ENCODE results near the gene OLFM1.

The OLFM1 gene

DNA sequence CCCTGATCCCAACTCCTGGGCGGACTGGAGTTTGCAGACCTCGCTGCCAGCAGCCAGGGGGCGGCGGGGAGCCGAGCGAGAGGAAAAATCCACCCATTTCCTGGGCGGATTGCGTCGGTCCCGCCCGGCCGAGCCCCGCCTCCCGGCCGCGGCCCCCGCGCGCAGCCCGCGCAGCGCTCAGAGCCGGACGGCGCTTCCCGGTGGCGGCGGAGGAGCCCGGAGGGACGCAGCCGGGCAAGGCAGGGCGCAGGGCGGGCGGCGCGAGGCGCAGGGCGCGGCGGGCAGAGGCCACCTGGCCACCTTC lies at the start of gene OLFM1:
Gene OLFM1 (plus strand): TSS at position 180 of the 304 bp plus-strand sequence. CDS start 322 bp downstream, outside the sequence.
- ATAC-seq: peak; percentile 17
- DNase-seq: peak; percentile 46
- Mint-ChIP-seq H3K4me3 (peak within 1 kb of the TSS; percentile 17), H3K4me1 (peaks cover 6% of the 10 kb centered on the region), H3K27me3 (peaks cover 48% of the 10 kb centered on the region), H3K36me3 (ENCODE audit: low read depth) (no peaks in the 10 kb centered on the region), H3K9me3 (no peaks in the 10 kb centered on the region), H3K27ac (no peak within 1 kb of the TSS)

DNA sequence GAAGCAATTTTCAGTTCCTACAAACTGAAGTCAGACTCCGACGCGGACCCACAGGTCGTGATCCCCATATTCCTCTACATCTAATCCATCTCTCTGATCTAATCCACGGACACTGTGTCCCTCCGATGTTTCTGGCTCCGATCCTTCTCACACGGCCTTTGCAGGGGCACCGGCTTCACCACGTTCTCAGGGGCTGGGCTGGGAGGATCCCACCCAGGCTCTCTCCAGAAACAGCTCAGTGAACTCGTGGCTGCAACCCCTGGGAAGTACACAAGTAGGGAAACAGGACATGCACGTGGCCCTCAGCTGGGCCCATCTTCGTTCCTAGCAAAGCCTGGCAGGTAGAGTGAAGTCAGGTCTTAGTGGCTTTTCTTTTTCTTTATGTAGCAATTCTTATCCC lies 49.1 kb upstream of the OLFM1 start:
- DNase-seq (no peak), ATAC-seq (no peak)
- peaks cover 3% of the 10 kb centered on the region for H3K27me3 Mint-ChIP-seq
- no peaks in the 10 kb centered on the region for H3K9me3 Mint-ChIP-seq
- no peaks in the 10 kb centered on the region for H3K36me3 Mint-ChIP-seq (ENCODE audit: low read depth)
- H3K27ac Mint-ChIP-seq: no peak overlapping the region
- no peak overlapping the region for H3K4me3 Mint-ChIP-seq
- no peaks in the 10 kb centered on the region for H3K4me1 Mint-ChIP-seq

DNA sequence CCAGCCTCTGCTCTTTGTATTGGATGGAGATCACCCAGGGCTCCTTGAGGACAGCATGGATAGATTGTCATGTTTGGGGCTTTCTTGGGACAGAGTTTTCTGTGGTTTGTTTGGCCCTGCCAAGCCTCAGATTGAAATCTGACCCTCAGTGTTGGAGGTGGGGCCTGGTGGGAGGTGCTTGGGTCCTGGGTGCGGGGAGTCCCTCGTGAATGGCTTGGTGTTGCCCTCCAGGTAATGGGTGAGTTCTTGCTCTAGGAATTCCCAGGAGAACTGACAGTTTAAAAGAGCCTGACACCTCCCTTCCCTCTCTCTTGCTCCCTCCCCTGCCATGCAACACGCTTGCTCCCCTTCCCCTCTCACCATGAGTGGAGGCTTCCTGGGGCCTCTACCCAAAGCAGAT lies 48.6 kb upstream of the OLFM1 start:
- Mint-ChIP-seq H3K27me3 (peaks cover 3% of the 10 kb centered on the region), H3K9me3 (no peaks in the 10 kb centered on the region), H3K27ac (no peak overlapping the region), H3K36me3 (ENCODE audit: low read depth) (no peaks in the 10 kb centered on the region), H3K4me1 (no peaks in the 10 kb centered on the region), H3K4me3 (no peak overlapping the region)
- ATAC-seq: no peak
- DNase-seq: no peak

DNA sequence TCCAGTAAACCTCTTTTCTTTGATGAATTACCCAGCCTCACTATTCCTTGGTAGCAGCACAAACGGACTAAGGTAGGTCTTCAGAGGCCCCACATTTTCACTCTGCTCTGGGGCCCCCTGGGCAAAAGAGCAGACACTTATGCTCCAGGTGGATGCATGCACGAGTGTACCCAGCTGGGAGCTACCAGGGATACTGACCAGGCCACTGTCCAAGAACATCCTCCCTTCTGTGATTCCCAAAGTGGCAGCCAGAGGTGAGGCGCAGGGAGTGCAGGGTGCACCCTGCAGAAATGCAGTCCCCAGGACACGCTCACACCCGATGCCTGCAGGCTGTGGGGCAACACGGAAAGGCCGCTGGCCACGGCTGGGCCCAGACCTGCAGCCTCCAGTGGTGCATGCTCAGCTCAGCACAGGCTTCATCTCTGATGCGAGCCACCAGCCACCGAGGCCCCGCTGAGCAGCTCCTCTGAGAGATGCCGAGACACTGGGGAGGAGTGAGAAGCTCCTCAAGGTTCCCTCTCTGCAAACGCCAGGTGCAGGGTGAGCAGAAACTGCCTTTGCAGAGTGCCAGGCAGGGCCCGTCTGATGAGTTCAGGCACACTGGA lies 48.1 kb upstream of the OLFM1 start:
- no peaks in the 10 kb centered on the region for H3K9me3 Mint-ChIP-seq
- H3K4me1 Mint-ChIP-seq: no peaks in the 10 kb centered on the region
- H3K27me3 Mint-ChIP-seq: peaks cover 4% of the 10 kb centered on the region
- no peaks in the 10 kb centered on the region for H3K36me3 Mint-ChIP-seq (ENCODE audit: low read depth)
- no peak overlapping the region for H3K27ac Mint-ChIP-seq
- ATAC-seq (no peak), DNase-seq (no peak)
- no peak overlapping the region for H3K4me3 Mint-ChIP-seq

- no peaks in the 10 kb centered on the region for H3K4me1 Mint-ChIP-seq
- no peak for DNase-seq
- H3K27me3 Mint-ChIP-seq: peaks cover 5% of the 10 kb centered on the region
Observed at GRCh38 chr9:135039916-135040645, 47.4 kb upstream of the OLFM1 start.

DNA sequence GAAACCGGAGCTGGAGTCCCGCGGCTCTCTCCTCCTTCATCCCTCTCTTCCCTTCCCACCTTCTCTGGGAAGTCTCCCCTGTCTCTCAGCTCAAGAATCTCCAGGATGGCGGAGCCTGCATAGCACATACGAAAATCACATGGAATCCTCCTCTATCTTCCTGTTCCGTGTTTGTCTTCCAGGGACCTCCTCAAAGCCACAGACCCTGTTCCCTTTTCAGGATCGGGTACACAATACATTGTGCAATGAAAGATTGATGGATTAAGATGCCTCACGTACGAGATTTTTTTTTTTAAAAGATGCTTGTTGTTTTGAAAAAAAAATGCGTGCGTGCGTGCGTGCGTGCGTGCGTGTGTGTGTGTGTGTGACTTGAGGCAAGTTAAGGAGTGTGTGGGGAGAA lies 46.6 kb upstream of the OLFM1 start:
- no peak overlapping the region for H3K4me3 Mint-ChIP-seq
- no peaks in the 10 kb centered on the region for H3K36me3 Mint-ChIP-seq (ENCODE audit: low read depth)
- no peak overlapping the region for H3K27ac Mint-ChIP-seq
- DNase-seq (no peak), ATAC-seq (no peak)
- H3K27me3 Mint-ChIP-seq: peaks cover 8% of the 10 kb centered on the region
- H3K9me3 Mint-ChIP-seq: no peaks in the 10 kb centered on the region
- H3K4me1 Mint-ChIP-seq: no peaks in the 10 kb centered on the region

More at GRCh38 chr9:135039916-135040645, 47.4 kb upstream of the OLFM1 start:
- H3K9me3 Mint-ChIP-seq: no peaks in the 10 kb centered on the region
- H3K27ac Mint-ChIP-seq: no peak overlapping the region
- ATAC-seq: no peak
- H3K36me3 Mint-ChIP-seq (ENCODE audit: low read depth): no peaks in the 10 kb centered on the region
- H3K4me3 Mint-ChIP-seq: no peak overlapping the region

DNA sequence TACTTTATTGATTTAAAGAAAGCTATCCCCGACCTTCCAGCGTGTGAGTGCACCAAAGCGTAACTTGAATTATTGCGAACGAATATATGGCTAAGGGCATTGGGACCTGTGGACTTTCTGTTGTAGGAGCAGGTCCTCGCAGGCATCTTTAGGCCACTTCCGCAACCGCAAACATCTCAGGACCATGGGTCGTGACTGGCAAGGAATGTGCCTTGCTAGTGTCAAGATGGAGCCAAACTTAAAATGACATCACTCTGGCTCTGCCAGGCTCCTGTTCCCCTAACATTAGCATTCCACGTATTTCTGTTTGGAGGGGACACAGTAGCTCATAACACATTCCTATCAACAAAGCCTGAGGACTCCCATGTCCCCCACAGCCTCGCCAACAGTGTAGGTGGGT lies 44.1 kb upstream of the OLFM1 start:
- Mint-ChIP-seq H3K27me3 (peaks cover 8% of the 10 kb centered on the region), H3K4me1 (no peaks in the 10 kb centered on the region), H3K4me3 (no peak overlapping the region), H3K36me3 (ENCODE audit: low read depth) (no peaks in the 10 kb centered on the region), H3K27ac (no peak overlapping the region), H3K9me3 (no peaks in the 10 kb centered on the region)
- DNase-seq (no peak), ATAC-seq (no peak)

GRCh38 chr9:135045264-135045927 lies 42.1 kb upstream of the OLFM1 start:
- no peak for ATAC-seq
- Mint-ChIP-seq H3K4me1 (no peaks in the 10 kb centered on the region), H3K36me3 (ENCODE audit: low read depth) (no peaks in the 10 kb centered on the region), H3K9me3 (no peaks in the 10 kb centered on the region), H3K4me3 (no peak overlapping the region), H3K27me3 (peaks cover 8% of the 10 kb centered on the region), H3K27ac (no peak overlapping the region)
- no peak for DNase-seq

DNA sequence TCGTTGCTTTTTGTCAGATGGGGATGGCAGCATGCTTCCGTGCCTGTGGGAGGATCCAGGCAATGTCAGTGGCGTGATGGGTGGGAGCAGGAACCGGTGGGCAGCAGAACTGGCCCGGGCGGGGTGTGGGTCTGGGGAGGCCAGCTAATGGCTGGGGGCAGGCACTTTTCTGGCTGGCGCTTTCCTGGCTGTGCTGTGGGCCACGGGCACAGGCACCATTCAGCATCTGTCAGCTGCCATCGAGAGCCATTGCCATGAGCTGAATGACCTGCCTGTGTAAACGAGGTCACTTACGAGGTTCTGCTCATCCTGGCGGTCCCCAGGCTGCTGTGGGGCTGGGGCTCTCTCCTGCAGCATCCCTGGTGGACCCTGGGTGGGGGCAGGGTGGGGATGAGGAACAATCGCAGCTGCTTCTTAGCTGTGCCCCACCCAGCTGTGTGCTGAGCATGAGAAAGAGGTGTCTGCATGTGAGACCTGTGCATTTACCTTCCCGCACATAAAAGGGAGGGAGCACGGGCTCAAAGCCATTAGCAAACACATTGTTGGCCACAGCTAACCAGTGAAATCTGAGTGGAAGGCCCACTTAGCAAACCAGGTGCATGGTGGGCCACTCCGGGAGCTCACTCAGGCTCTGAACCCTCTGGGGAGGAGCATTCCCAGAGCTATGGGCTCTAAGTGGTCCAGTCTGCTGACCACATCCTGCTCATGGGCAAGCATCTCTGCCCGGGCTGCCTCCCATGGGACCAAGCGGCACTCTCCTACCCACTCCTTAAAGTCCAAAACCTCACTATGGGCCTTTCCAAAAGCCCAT lies 41.3 kb upstream of the OLFM1 start:
- Mint-ChIP-seq H3K27me3 (peaks cover 8% of the 10 kb centered on the region), H3K4me1 (no peaks in the 10 kb centered on the region), H3K27ac (no peak overlapping the region), H3K9me3 (no peaks in the 10 kb centered on the region), H3K36me3 (ENCODE audit: low read depth) (no peaks in the 10 kb centered on the region), H3K4me3 (no peak overlapping the region)
- DNase-seq (no peak), ATAC-seq (no peak)

- ATAC-seq: no peak
- DNase-seq: no peak
- peaks cover 11% of the 10 kb centered on the region for H3K27me3 Mint-ChIP-seq
- H3K36me3 Mint-ChIP-seq (ENCODE audit: low read depth): no peaks in the 10 kb centered on the region
- H3K4me3 Mint-ChIP-seq: no peak overlapping the region
- no peaks in the 10 kb centered on the region for H3K9me3 Mint-ChIP-seq
- H3K4me1 Mint-ChIP-seq: no peaks in the 10 kb centered on the region
- no peak overlapping the region for H3K27ac Mint-ChIP-seq
Observed at GRCh38 chr9:135046739-135047350, 40.6 kb upstream of the OLFM1 start.

- ATAC-seq (no peak), DNase-seq (no peak)
- Mint-ChIP-seq H3K36me3 (ENCODE audit: low read depth) (no peaks in the 10 kb centered on the region), H3K27me3 (peaks cover 16% of the 10 kb centered on the region), H3K9me3 (no peaks in the 10 kb centered on the region), H3K27ac (no peak overlapping the region), H3K4me3 (no peak overlapping the region), H3K4me1 (no peaks in the 10 kb centered on the region)
Observed at GRCh38 chr9:135047521-135047920, 39.9 kb upstream of the OLFM1 start.

DNA sequence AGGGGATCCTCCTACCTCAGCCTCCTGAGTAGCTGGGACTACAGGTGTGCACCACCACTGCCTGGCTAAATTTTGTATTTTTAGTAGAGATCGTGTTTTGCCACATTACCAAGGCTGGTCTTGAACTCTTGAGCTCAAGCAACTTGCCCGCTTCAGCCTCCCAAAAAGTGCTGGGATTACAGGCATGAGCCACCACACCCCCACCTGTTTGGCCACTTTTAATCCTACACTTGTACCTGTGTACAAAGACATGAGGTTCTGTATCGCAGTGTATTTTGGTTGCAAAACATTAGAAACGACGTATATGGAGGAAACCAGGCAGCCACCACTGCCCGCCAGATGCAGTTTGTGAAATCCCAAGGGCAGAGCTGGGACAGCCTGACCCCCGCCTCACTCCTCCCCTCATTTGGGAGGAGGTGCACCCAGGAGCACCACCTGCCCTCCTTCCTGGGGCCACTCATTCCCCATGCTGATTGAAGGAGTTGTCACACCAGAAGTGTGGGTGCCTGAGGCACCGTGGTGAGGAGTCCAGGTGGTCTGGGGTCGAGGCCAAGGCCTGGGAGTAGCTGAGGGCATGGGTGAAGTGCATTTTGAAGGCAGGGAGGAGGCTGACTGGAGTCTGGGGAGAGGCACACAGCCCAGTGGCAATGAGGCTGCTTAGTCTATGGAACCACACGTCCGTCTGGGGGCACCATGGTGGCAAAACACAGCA lies 39.3 kb upstream of the OLFM1 start:
- Mint-ChIP-seq H3K4me1 (no peaks in the 10 kb centered on the region), H3K27me3 (peaks cover 20% of the 10 kb centered on the region), H3K27ac (no peak overlapping the region), H3K9me3 (peaks cover 3% of the 10 kb centered on the region), H3K4me3 (no peak overlapping the region), H3K36me3 (ENCODE audit: low read depth) (no peaks in the 10 kb centered on the region)
- no peak for DNase-seq
- ATAC-seq: no peak

GRCh38 chr9:135048758-135049444 lies 38.6 kb upstream of the OLFM1 start:
- DNase-seq (no peak), ATAC-seq (no peak)
- no peaks in the 10 kb centered on the region for H3K4me1 Mint-ChIP-seq
- H3K27ac Mint-ChIP-seq: no peak overlapping the region
- H3K9me3 Mint-ChIP-seq: peaks cover 3% of the 10 kb centered on the region
- H3K36me3 Mint-ChIP-seq (ENCODE audit: low read depth): no peaks in the 10 kb centered on the region
- peaks cover 20% of the 10 kb centered on the region for H3K27me3 Mint-ChIP-seq
- H3K4me3 Mint-ChIP-seq: no peak overlapping the region
